ENCODE data around the gene NINJ2. TPM values are rescaled to one million over a fixed set of nuclear protein-coding genes. Genes with fewer than 3 reads are reported as not detected.

Gene NINJ2
- total RNA-seq, 1 donor from 2014 or later, result not detected

GRCh38 chr12:530821-531220, 132.4 kb downstream of the NINJ2 start:
- Mint-ChIP-seq H3K36me3 (ENCODE audit: low read depth, unreplicated experiment) (peaks cover 4% of the 10 kb centered on the region), H3K27me3 (ENCODE audit: low read depth, unreplicated experiment) (peaks cover 7% of the 10 kb centered on the region), H3K4me3 (ENCODE audit: unreplicated experiment) (no peak overlapping the region), H3K27ac (ENCODE audit: unreplicated experiment) (no peak overlapping the region), H3K9me3 (ENCODE audit: unreplicated experiment) (peaks cover 17% of the 10 kb centered on the region), H3K4me1 (ENCODE audit: low read depth, unreplicated experiment) (peaks cover 14% of the 10 kb centered on the region)
- no peak for FAIRE-seq
- H3K4me2 ChIP-seq (ENCODE audit: low read length), result no peak overlapping the region
- no peaks in the 10 kb centered on the region for H3K27me3 ChIP-seq (ENCODE audit: insufficient read depth, low read length)
- H3K4me3 ChIP-seq (ENCODE audit: insufficient read depth, low read depth, low read length), result no peak overlapping the region
- no peak for TF ChIP-seq CTCF (IDR thresholded peaks at IDR 0.05; ENCODE audit: insufficient read depth, low read depth, low read length)
- TF ChIP-seq EZH2 (IDR thresholded peaks at IDR 0.05; ENCODE audit: insufficient read depth, low read length), result no peak
- H3K79me2 ChIP-seq (ENCODE audit: insufficient read depth, low read length), result no peaks in the 10 kb centered on the region
- H3K27ac ChIP-seq (ENCODE audit: low read depth, low read length), result no peak overlapping the region
- no peaks in the 10 kb centered on the region for H3K4me1 ChIP-seq (ENCODE audit: insufficient read depth, low read length)
- no peak overlapping the region for H3K9ac ChIP-seq (ENCODE audit: low read length)
- peaks cover 6% of the 10 kb centered on the region for H3K9me3 ChIP-seq (ENCODE audit: insufficient read depth, low read depth, low read length)
- H3K36me3 ChIP-seq (ENCODE audit: insufficient read depth, low read length), result no peaks in the 10 kb centered on the region
- H2AFZ ChIP-seq (ENCODE audit: low read depth, low read length), result no peak overlapping the region
- H4K20me1 ChIP-seq (ENCODE audit: insufficient read depth, low read length), result no peaks in the 10 kb centered on the region
- DNase-seq (ENCODE audit: low read depth), result no peak

- Histone ChIP-seq H3K27ac (ENCODE audit: low read depth, low read length) (no peak overlapping the region), H3K9me3 (ENCODE audit: insufficient read depth, low read depth, low read length) (peaks cover 6% of the 10 kb centered on the region), H3K4me1 (ENCODE audit: insufficient read depth, low read length) (no peaks in the 10 kb centered on the region), H4K20me1 (ENCODE audit: insufficient read depth, low read length) (no peaks in the 10 kb centered on the region), H3K4me2 (ENCODE audit: low read length) (no peak overlapping the region), H3K36me3 (ENCODE audit: insufficient read depth, low read length) (no peaks in the 10 kb centered on the region), H3K27me3 (ENCODE audit: insufficient read depth, low read length) (no peaks in the 10 kb centered on the region), H3K79me2 (ENCODE audit: insufficient read depth, low read length) (no peaks in the 10 kb centered on the region), H2AFZ (ENCODE audit: low read depth, low read length) (no peak overlapping the region), H3K4me3 (ENCODE audit: insufficient read depth, low read depth, low read length) (no peak overlapping the region), H3K9ac (ENCODE audit: low read length) (no peak overlapping the region)
- peaks cover 4% of the 10 kb centered on the region for H3K36me3 Mint-ChIP-seq (ENCODE audit: low read depth, unreplicated experiment)
- TF ChIP-seq CTCF (IDR thresholded peaks at IDR 0.05; ENCODE audit: insufficient read depth, low read depth, low read length) (no peak), EZH2 (IDR thresholded peaks at IDR 0.05; ENCODE audit: insufficient read depth, low read length) (no peak)
- no peak for FAIRE-seq
- no peak overlapping the region for H3K4me3 Mint-ChIP-seq (ENCODE audit: unreplicated experiment)
- H3K4me1 Mint-ChIP-seq (ENCODE audit: low read depth, unreplicated experiment), result peaks cover 14% of the 10 kb centered on the region
- H3K27ac Mint-ChIP-seq (ENCODE audit: unreplicated experiment), result no peak overlapping the region
- peak; percentile 61 for DNase-seq (ENCODE audit: low read depth)
- H3K27me3 Mint-ChIP-seq (ENCODE audit: low read depth, unreplicated experiment), result peaks cover 3% of the 10 kb centered on the region
- H3K9me3 Mint-ChIP-seq (ENCODE audit: unreplicated experiment), result peaks cover 17% of the 10 kb centered on the region
Observed at GRCh38 chr12:530308-530707, 132.9 kb downstream of the NINJ2 start.

GRCh38 chr12:527729-528128, 135.5 kb downstream of the NINJ2 start:
- Mint-ChIP-seq H3K4me1 (ENCODE audit: low read depth, unreplicated experiment) (peaks cover 8% of the 10 kb centered on the region), H3K27me3 (ENCODE audit: low read depth, unreplicated experiment) (peaks cover 3% of the 10 kb centered on the region), H3K9me3 (ENCODE audit: unreplicated experiment) (peaks cover 17% of the 10 kb centered on the region), H3K4me3 (ENCODE audit: unreplicated experiment) (no peak overlapping the region), H3K36me3 (ENCODE audit: low read depth, unreplicated experiment) (peaks cover 4% of the 10 kb centered on the region), H3K27ac (ENCODE audit: unreplicated experiment) (no peak overlapping the region)
- TF ChIP-seq EZH2 (IDR thresholded peaks at IDR 0.05; ENCODE audit: insufficient read depth, low read length) (no peak), CTCF (IDR thresholded peaks at IDR 0.05; ENCODE audit: insufficient read depth, low read depth, low read length) (no peak)
- Histone ChIP-seq H2AFZ (ENCODE audit: low read depth, low read length) (no peak overlapping the region), H3K79me2 (ENCODE audit: insufficient read depth, low read length) (no peaks in the 10 kb centered on the region), H4K20me1 (ENCODE audit: insufficient read depth, low read length) (no peaks in the 10 kb centered on the region), H3K27ac (ENCODE audit: low read depth, low read length) (no peak overlapping the region), H3K4me2 (ENCODE audit: low read length) (no peak overlapping the region), H3K9ac (ENCODE audit: low read length) (no peak overlapping the region), H3K9me3 (ENCODE audit: insufficient read depth, low read depth, low read length) (peaks cover 5% of the 10 kb centered on the region), H3K36me3 (ENCODE audit: insufficient read depth, low read length) (no peaks in the 10 kb centered on the region), H3K4me1 (ENCODE audit: insufficient read depth, low read length) (no peaks in the 10 kb centered on the region), H3K27me3 (ENCODE audit: insufficient read depth, low read length) (peaks cover 2% of the 10 kb centered on the region), H3K4me3 (ENCODE audit: insufficient read depth, low read depth, low read length) (no peak overlapping the region)
- DNase-seq (ENCODE audit: low read depth) (no peak), FAIRE-seq (no peak)

All from astrocyte (in vitro differentiated cells and primary cell).